HG02759 (cell line): ENCODE data around the gene EPHA1.

Experiments
- ATAC-seq: cut with Tn5 transposase; IDR thresholded peaks from one replicate; pipeline ENCODE4 v1.9.1; 2021; ENCODE audit warnings: mild to moderate bottlenecking, moderate library complexity; ENCODE audit not compliant: unreplicated experiment

EPHA1 gene

GRCh38 chr7:143408686-143409561 is at the start of gene EPHA1:
EPHA1 (minus strand) TSS chr7:143408856; CDS start chr7:143408805, 51 bp downstream.
- peak; percentile 52 for ATAC-seq

- ATAC-seq: no peak
Measured at GRCh38 chr7:143458263-143458662, 49.6 kb upstream of the EPHA1 start.

- ATAC-seq: no peak
Measured at GRCh38 chr7:143456992-143457793, 48.5 kb upstream of the EPHA1 start.

- ATAC-seq: no peak
Measured at GRCh38 chr7:143455942-143456341, 47.3 kb upstream of the EPHA1 start.

GRCh38 chr7:143455491-143455890 is 46.8 kb upstream of the EPHA1 start:
- no peak for ATAC-seq

GRCh38 chr7:143454091-143454680 is 45.5 kb upstream of the EPHA1 start:
- no peak for ATAC-seq

GRCh38 chr7:143452495-143452894 is 43.8 kb upstream of the EPHA1 start:
- no peak for ATAC-seq

- no peak for ATAC-seq
Measured at GRCh38 chr7:143451746-143452145, 43.1 kb upstream of the EPHA1 start.

GRCh38 chr7:143451122-143451521 is 42.5 kb upstream of the EPHA1 start:
- ATAC-seq: no peak

GRCh38 chr7:143449793-143450192 is 41.1 kb upstream of the EPHA1 start:
- no peak for ATAC-seq

- ATAC-seq: no peak
Measured at GRCh38 chr7:143448429-143448828, 39.8 kb upstream of the EPHA1 start.

GRCh38 chr7:143447466-143447865 is 38.8 kb upstream of the EPHA1 start:
- ATAC-seq: no peak

GRCh38 chr7:143444785-143445184 is 36.1 kb upstream of the EPHA1 start:
- no peak for ATAC-seq

GRCh38 chr7:143444063-143444782 is 35.6 kb upstream of the EPHA1 start:
- ATAC-seq: no peak

- no peak for ATAC-seq
Measured at GRCh38 chr7:143443153-143443552, 34.5 kb upstream of the EPHA1 start, which contains the start of gene TAS2R60. TAS2R60 (plus strand) TSS chr7:143443453; CDS start chr7:143443453, 0 bp downstream.

- no peak for ATAC-seq
Measured at GRCh38 chr7:143439866-143440265, 31.2 kb upstream of the EPHA1 start.

GRCh38 chr7:143437578-143437977 is 28.9 kb upstream of the EPHA1 start:
- peak; percentile 51 for ATAC-seq

GRCh38 chr7:143436325-143436946 is 27.8 kb upstream of the EPHA1 start:
- peak; percentile 76 for ATAC-seq

GRCh38 chr7:143435266-143435665 is 26.6 kb upstream of the EPHA1 start:
- no peak for ATAC-seq

GRCh38 chr7:143434660-143435059 is 26.0 kb upstream of the EPHA1 start:
- no peak for ATAC-seq
